IMR-90 (cell line): ENCODE results near the gene SLCO1B1.

Experiments
- POLR2A ChIP-seq: IDR thresholded peaks from 2 replicates; pipeline ENCODE4 v1.6.1; 2012; ENCODE audit warnings: mild to moderate bottlenecking, low read depth, low read length
- TF ChIP-seq, protein P1 (sequence below): conservative IDR thresholded peaks from 2 replicates; pipeline ENCODE4 v1.5.1; 2012; ENCODE audit warnings: mild to moderate bottlenecking, low read depth, low read length, improper control_type of control experiment

GRCh38 chr12:21111732-21112131 lies 19.3 kb upstream of the SLCO1B1 start:
- TF ChIP-seq, protein P1, sequence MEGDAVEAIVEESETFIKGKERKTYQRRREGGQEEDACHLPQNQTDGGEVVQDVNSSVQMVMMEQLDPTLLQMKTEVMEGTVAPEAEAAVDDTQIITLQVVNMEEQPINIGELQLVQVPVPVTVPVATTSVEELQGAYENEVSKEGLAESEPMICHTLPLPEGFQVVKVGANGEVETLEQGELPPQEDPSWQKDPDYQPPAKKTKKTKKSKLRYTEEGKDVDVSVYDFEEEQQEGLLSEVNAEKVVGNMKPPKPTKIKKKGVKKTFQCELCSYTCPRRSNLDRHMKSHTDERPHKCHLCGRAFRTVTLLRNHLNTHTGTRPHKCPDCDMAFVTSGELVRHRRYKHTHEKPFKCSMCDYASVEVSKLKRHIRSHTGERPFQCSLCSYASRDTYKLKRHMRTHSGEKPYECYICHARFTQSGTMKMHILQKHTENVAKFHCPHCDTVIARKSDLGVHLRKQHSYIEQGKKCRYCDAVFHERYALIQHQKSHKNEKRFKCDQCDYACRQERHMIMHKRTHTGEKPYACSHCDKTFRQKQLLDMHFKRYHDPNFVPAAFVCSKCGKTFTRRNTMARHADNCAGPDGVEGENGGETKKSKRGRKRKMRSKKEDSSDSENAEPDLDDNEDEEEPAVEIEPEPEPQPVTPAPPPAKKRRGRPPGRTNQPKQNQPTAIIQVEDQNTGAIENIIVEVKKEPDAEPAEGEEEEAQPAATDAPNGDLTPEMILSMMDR: no peak
- TF ChIP-seq POLR2A: no peak
